Sigmoid colon (tissue), 3 donors: ENCODE results near the gene KTN1.

Experiments
- CTCF ChIP-seq, 4 experiments: fragments of 450-650 bp in 3 of 4; fragments of 200-600 bp in 1 of 4; IDR thresholded peaks; one replicate each; pipeline ENCODE4 v1.5.1; 2016 to 2019; ENCODE audit warnings: antibody characterized with exemption in 4 of 4, mild to moderate bottlenecking in 3 of 4, moderate library complexity in 2 of 4
- POLR2A ChIP-seq, 2 donors: fragments of 450-650 bp; IDR thresholded peaks; one replicate each; pipeline ENCODE4 v1.6.1; 2016; ENCODE audit warnings: antibody characterized with exemption in 2 of 2, mild to moderate bottlenecking in 2 of 2, moderate library complexity in 2 of 2

- TF ChIP-seq POLR2A (IDR thresholded peaks at IDR 0.05) (no peak), CTCF (IDR thresholded peaks at IDR 0.05) (no peak)
Measured at GRCh38 chr14:55654243-55654642, 74.2 kb downstream of the KTN1 start.
